ENCODE results near the gene SCRN2.

The SCRN2 gene

GRCh38 chr17:47872019-47872650, 31.1 kb upstream of the SCRN2 start:
- H3K79me2 ChIP-seq (ENCODE audit: insufficient read depth, low read depth), result no peaks in the 10 kb centered on the region
- TF ChIP-seq CTCF (conservative IDR thresholded peaks at IDR 0.05; ENCODE audit: low read depth, low read length), result no peak
- H3K9ac ChIP-seq, result no peak overlapping the region
- no peaks in the 10 kb centered on the region for H3K4me1 ChIP-seq (ENCODE audit: low read depth, poor library complexity, severe bottlenecking)
- H3K27ac ChIP-seq, result no peak overlapping the region
- no peak overlapping the region for H2AFZ ChIP-seq (ENCODE audit: low read depth)
- no peaks in the 10 kb centered on the region for H4K20me1 ChIP-seq (ENCODE audit: insufficient read depth)
- no peak overlapping the region for H3K4me2 ChIP-seq
- no peaks in the 10 kb centered on the region for H3K36me3 ChIP-seq (ENCODE audit: insufficient read depth)
- peaks cover 93% of the 10 kb centered on the region for H3K27me3 ChIP-seq (ENCODE audit: insufficient read depth, low read depth)
- no peak overlapping the region for H3K4me3 ChIP-seq (IDR thresholded peaks at IDR 0.05; ENCODE audit: insufficient read depth, low read depth, low read length)

GRCh38 chr17:47871048-47871447, 30.0 kb upstream of the SCRN2 start:
- H3K9ac ChIP-seq, result no peak overlapping the region
- no peaks in the 10 kb centered on the region for H3K4me1 ChIP-seq (ENCODE audit: low read depth, poor library complexity, severe bottlenecking)
- no peak overlapping the region for H3K27ac ChIP-seq
- H3K4me3 ChIP-seq (IDR thresholded peaks at IDR 0.05; ENCODE audit: insufficient read depth, low read depth, low read length), result no peak overlapping the region
- no peaks in the 10 kb centered on the region for H3K79me2 ChIP-seq (ENCODE audit: insufficient read depth, low read depth)
- H4K20me1 ChIP-seq (ENCODE audit: insufficient read depth), result no peaks in the 10 kb centered on the region
- no peak overlapping the region for H2AFZ ChIP-seq (ENCODE audit: low read depth)
- H3K4me2 ChIP-seq, result no peak overlapping the region
- peaks cover 96% of the 10 kb centered on the region for H3K27me3 ChIP-seq (ENCODE audit: insufficient read depth, low read depth)
- no peaks in the 10 kb centered on the region for H3K36me3 ChIP-seq (ENCODE audit: insufficient read depth)
- no peak for TF ChIP-seq CTCF (conservative IDR thresholded peaks at IDR 0.05; ENCODE audit: low read depth, low read length)

- TF ChIP-seq CTCF (conservative IDR thresholded peaks at IDR 0.05; ENCODE audit: low read depth, low read length), result no peak
- Histone ChIP-seq H3K4me1 (ENCODE audit: low read depth, poor library complexity, severe bottlenecking) (no peaks in the 10 kb centered on the region), H3K27ac (no peak overlapping the region), H3K36me3 (ENCODE audit: insufficient read depth) (no peaks in the 10 kb centered on the region), H2AFZ (ENCODE audit: low read depth) (no peak overlapping the region), H3K9ac (no peak overlapping the region), H4K20me1 (ENCODE audit: insufficient read depth) (no peaks in the 10 kb centered on the region), H3K79me2 (ENCODE audit: insufficient read depth, low read depth) (no peaks in the 10 kb centered on the region), H3K4me2 (no peak overlapping the region), H3K4me3 (IDR thresholded peaks at IDR 0.05; ENCODE audit: insufficient read depth, low read depth, low read length) (no peak overlapping the region), H3K27me3 (ENCODE audit: insufficient read depth, low read depth) (peaks cover 98% of the 10 kb centered on the region)
Observed at GRCh38 chr17:47870056-47870455, 29.0 kb upstream of the SCRN2 start.

- H3K9ac ChIP-seq, result no peak overlapping the region
- no peaks in the 10 kb centered on the region for H3K79me2 ChIP-seq (ENCODE audit: insufficient read depth, low read depth)
- H3K27ac ChIP-seq, result no peak overlapping the region
- H4K20me1 ChIP-seq (ENCODE audit: insufficient read depth), result no peaks in the 10 kb centered on the region
- H2AFZ ChIP-seq (ENCODE audit: low read depth), result no peak overlapping the region
- no peaks in the 10 kb centered on the region for H3K4me1 ChIP-seq (ENCODE audit: low read depth, poor library complexity, severe bottlenecking)
- TF ChIP-seq CTCF (conservative IDR thresholded peaks at IDR 0.05; ENCODE audit: low read depth, low read length), result no peak
- no peak overlapping the region for H3K4me2 ChIP-seq
- H3K27me3 ChIP-seq (ENCODE audit: insufficient read depth, low read depth), result peaks cover 98% of the 10 kb centered on the region
- H3K36me3 ChIP-seq (ENCODE audit: insufficient read depth), result no peaks in the 10 kb centered on the region
- no peak overlapping the region for H3K4me3 ChIP-seq (IDR thresholded peaks at IDR 0.05; ENCODE audit: insufficient read depth, low read depth, low read length)
Observed at GRCh38 chr17:47869114-47869513, 28.0 kb upstream of the SCRN2 start.
